ENCODE data around the gene NR6A1.

NR6A1 gene

DNA sequence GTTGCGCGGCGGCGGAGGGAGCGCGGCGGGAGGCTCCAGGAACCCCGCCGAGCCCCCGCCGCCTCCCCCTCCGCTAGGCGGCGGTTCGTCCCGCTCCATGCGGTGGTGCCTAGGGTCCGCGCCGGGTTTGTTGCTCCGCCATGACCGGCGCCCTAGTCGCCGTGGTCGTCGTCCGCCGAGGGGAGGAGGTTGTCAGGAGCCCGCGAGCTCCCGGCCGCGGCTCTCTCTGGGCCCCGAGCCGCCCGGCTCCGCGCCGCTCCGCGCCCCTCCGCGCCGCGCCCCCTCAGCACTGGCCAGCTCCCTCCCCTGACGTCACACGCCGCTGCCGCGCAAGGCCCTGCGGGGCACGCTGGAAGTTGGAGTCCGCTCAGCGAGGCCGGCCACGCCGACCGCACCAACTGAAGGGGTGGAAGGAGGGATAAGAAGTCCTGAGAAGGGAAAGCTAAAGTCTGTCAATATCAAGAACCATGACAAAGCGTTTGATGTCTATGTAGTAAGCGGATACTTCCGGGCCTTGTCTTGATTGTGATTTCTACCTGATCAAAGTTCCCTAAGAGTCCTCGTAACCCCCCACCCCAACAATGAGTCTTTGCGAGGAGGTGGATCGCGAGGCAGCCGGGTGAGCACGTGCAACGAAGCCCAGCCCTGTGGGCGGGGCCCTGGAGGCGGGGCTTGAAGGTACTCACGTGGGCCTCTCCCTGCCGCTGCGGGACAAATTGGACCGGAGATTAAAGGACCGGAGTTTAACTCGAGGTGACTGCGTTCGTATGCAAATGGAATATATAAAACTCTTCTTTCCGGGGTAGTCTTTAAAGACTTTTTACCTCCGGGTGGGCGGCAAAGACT, at the start of gene NR6A1:
TSS of gene NR6A1 (minus strand) at position 291 of the 846 bp plus-strand sequence.
- DNase-seq (ENCODE audit: low read depth in 1 of 2, low spot score in 1 of 2), result peak; percentile 85 to 94

DNA sequence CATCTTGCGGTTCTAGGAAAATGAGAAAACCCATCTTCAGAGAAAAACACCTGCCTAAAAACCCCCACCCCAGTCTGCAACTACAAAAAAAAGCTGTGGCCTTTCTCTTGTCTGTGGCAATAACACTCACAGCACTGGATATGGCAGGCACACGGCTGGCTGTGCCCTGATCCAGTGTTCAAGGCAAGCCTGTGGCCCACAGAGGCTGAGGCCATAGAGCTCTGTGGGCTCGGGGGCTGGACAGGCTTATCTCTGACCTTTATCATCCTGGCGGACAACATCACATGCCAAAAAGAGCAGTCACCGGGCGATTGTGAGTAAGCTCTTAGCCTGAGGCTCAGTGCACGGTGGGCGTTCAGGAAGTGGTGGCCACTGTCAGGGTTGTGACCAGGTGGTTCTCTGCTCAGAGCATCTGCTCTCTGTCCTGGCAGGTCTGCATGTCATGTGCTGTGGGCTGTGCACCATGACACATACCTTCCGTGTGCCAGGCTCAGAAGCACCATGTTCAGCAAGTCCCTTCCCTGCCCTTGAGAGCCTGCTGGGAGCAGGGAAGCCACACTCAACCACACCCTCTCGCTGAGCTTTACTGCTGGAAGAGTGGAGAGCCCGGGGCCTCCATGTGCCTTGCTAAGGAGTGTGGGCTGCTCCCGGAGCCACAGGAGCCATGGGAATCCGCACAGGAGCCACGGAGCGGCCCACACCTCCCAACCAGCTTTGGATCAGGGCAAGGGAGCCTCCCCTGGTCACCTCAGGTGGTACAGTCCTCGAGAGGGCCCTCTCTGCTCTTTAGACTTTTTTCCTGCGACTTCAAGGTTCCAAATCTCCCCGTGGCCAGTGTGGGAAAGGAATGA, 47.5 kb upstream of the NR6A1 start:
- no peak for DNase-seq (ENCODE audit: low read depth in 1 of 2, low spot score in 1 of 2)

DNA sequence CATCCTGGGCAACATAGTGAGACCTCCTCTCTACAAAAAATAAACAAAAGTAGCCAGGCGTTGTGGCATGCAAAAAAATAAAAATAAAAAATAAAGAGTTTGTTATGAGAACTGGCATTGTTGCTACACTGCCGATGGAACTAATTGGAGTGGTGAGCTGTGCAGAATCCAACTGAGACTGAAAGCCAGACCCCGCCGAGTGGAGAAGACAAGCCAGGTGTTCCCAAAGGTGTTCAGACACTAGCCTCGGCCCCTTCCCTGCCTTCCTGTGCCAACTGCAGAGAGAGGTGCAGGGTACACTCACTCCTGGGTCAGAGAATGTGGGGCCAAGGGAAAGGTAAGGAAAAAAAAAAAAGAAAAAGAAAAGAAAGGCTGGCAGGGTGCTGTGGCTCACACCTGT, 44.5 kb upstream of the NR6A1 start:
- no peak for DNase-seq (ENCODE audit: low read depth in 1 of 2, low spot score in 1 of 2)

DNA sequence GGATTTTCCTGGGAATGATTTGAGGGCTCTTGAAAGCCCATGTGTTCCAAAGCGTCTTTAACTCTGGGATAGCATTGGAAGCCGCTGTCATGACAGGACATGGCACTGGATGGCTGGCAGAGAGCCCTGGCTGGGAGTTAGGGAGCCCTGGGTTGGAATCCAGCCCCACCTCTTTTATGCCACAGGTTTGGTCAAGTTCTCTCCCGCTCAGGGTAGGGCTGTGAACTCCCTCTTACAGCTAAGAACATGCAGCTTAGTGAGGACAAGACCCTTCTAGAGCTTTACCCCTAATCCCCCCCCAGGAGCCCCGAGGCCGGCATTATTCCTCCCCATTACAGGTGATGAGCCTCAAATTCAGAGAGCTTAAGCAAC, 43.0 kb upstream of the NR6A1 start:
- no peak for DNase-seq (ENCODE audit: low read depth in 1 of 2, low spot score in 1 of 2)

DNA sequence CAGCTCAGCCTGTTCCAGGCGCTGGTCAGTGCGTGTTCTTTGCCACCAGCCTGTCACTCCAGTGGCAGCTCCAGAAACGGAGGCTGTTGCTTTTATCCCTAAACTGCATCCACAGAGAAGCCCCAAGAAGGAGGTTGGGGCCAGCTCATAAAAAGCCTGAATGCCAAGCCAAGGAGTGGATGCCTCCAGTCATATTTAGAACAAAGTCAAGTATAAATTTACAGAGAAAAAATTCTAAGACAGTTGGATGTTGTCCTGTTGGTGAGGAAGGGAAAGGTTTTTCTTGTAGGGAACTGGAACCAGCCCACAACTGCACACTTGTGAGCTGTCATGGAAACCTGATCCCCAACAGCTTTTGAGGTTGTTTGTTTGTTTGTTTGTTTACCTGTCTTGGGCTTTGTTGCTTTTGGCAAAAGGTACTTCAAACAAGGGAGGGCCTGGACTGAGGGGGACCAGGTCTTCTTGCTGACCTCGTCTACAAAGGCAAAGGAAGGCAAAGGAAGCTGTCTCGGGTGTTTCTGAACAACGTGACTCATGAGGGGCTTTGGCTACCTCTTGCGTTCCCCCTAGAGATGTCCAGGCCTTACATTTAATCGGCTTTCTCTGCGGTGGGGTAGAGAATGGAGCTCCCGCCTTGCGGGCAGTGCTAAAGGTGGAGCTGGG, 42.5 kb upstream of the NR6A1 start:
- DNase-seq (ENCODE audit: low read depth in 1 of 2, low spot score in 1 of 2), result no peak

DNA sequence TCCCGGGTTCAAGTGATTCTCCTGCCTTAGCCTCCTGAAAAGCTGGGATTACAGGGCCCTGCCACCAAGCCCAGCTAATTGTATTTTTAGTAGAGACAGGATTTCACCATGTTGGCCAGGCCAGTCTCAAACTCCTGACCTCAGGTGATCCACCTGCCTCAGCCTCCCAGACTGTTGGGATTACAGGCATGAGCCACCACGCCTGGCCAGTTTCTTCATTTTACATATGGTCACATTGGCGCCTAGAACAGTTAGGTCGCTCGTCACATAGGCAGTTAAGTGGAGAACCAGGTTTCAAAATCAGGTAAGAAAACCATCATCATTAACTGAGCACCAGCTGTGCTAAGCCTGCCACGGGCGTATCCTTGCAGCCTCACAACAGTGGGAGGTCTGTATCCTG, 41.9 kb upstream of the NR6A1 start:
- DNase-seq (ENCODE audit: low read depth in 1 of 2, low spot score in 1 of 2), result no peak

DNA sequence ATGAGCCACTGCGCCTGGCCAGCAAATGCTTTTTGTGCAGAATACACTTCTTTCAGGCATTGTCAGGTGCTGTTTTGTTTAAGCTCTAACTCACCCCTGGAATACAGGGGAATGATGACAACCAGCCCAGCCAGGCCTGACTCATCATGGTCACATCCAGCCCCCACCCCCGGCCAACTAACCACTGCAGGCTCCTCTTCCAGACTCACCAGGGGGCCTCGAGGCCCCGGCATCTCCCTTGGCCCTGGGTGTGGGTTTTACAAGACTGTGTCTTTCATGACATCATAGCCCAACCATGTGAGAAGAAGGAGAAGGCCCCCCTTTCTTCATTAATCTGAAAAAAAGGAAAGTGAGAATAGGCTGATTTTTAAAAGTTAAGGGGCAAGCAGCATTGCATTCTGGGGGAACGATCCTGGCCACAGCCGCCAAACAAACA, 41.3 kb upstream of the NR6A1 start:
- no peak for DNase-seq (ENCODE audit: low read depth in 1 of 2, low spot score in 1 of 2)

DNA sequence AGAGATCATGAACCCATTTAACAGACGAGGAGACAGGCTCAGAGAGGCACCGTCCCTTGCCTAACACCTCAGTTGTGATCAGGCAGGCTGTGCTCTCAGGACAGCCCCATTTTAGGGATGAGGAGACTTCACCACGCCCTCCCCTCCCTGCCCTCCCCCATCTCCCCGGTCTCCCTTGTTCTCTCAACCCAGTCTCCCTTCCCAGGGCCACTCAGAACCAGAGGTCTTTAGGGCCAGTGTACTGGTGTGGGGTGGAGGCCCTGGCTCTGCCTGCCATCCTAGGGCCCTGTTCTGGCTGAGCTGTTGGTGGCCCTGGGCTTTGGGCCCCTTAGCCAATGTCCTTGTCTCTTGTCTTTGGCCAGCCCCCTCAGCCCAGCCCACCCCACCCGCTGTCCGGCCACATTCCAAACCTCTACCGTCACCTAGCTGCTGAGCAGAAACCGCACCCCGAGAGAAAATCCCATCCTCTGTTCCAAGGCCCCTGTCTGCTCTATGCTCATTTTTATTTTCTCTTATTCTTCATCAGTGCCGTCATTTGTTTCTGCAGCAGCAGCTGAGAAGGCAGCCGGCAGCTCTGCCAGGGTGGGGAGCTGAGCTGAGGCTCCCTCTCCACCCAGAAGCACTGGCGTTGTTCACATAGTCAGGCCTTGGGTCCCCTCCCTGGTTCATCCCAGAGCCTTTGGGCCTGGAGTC, 39.7 kb upstream of the NR6A1 start:
- DNase-seq (ENCODE audit: low read depth in 1 of 2, low spot score in 1 of 2), result no peak

DNA sequence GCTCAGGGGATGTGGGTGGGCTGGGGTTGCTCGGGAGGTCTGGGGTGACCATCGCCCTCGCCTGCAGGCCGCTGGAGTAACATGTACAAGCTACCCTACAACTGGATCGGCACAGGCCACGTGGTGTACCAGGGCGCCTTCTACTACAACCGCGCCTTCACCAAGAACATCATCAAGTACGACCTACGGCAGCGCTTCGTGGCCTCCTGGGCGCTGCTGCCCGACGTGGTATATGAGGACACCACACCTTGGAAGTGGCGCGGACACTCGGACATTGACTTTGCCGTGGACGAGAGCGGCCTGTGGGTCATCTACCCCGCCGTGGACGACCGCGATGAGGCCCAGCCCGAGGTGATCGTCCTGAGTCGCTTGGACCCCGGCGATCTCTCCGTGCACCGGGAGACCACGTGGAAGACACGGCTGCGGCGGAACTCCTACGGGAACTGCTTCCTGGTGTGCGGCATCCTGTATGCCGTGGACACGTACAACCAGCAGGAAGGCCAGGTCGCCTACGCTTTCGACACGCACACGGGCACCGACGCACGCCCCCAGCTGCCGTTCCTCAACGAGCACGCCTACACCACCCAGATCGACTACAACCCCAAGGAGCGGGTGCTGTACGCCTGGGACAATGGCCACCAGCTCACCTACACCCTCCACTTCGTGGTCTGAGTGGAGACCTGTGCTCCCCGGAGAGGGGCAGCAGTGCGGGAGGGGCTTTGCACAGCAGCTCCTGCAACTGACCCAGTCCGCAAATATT, 38.8 kb upstream of the NR6A1 start:
- no peak for DNase-seq (ENCODE audit: low read depth in 1 of 2, low spot score in 1 of 2)

DNA sequence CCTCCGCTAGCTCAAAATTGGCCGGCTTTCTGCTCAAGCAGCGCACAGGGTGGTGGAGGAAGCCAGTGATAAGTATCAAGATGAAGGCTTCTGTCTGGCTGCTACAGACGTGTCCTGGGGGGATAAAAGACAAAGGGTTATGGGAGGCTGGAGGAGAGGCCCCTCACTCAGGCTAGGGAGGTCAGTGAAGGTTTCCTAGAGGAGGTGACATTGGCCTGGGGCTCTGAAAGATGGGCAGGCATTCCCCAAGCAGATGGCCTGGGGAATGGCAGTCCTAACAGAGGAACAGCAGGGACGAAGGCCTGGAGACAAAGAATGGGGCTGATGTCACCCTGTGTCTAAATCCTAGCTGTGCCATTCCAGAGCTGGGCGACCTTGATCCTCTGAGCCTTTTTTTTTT, 38.1 kb upstream of the NR6A1 start:
- DNase-seq (ENCODE audit: low read depth in 1 of 2, low spot score in 1 of 2), result no peak

DNA sequence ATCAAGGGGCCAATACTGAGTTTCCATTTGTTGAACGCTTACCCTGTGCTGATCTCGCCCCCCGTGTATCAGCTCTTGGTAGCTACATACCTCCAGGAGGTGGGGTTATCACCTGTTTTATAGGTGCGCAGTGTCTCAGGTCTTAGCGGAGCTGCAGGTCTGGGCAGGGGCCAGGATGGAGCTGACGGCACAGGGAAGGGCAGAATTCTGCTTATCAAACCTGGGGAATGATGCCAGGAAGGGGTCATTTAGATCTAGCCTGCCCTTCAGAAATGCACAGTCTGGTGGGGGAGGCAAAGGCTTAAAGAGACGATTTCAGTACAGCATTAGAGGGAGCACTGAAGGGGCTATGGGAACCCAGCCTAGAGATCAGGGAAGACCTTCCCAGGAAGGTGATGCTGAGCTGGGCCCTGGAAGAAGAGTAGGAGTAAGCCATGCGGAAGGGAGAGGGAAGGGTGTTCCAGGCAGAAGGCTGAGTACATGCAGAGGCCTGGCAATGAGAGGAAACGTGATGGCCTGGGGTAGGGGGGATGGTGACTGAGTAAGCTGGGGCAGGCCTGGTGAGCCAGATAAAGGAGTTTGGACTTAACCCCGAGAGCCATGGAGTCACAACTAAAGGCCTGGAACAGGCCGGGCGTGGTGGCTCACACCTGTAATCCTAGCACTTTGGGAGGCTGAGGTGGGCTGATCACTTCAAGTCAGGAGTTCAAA, 37.3 kb upstream of the NR6A1 start:
- DNase-seq (ENCODE audit: low read depth in 1 of 2, low spot score in 1 of 2), result no peak

DNA sequence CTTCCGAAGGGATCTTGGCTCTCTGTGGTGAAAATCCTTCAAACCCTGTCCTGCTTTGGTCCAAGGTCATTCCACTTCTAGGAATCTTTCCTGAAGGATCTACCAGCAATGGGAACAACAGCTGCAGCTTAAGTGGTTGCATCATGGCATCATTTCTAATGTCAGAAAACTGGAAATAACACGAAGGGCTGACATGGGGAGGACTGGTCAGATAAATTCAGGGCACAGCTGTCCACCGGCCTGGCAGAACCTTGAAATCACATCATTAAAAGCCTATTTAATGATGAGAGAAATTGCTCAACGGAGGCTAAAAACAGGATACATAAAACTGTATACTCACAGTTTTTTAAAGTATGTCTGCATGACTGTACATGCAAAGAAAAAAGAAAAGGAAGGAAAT, 34.1 kb upstream of the NR6A1 start:
- DNase-seq (ENCODE audit: low read depth in 1 of 2, low spot score in 1 of 2), result no peak

DNA sequence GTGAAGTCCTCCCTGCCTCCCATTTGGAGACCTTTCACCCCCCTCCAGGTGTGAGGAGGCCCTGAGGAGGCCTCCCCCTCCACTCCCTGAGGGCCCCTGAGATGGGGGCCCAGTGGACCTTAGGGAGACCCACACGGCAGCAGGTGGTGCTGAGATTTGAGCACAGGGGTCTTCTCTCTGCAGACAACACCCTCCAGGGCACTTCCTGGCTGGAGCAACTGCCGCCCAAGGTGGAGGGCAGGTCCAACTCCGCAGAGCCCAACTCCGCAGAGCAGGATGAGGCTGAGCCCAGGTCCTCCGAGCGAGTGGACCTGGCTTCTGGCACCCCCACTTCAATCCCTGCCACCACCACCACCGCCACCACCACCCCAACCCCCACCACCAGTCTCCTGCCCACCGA, 32.8 kb upstream of the NR6A1 start:
- no peak for DNase-seq (ENCODE audit: low read depth in 1 of 2, low spot score in 1 of 2)

DNA sequence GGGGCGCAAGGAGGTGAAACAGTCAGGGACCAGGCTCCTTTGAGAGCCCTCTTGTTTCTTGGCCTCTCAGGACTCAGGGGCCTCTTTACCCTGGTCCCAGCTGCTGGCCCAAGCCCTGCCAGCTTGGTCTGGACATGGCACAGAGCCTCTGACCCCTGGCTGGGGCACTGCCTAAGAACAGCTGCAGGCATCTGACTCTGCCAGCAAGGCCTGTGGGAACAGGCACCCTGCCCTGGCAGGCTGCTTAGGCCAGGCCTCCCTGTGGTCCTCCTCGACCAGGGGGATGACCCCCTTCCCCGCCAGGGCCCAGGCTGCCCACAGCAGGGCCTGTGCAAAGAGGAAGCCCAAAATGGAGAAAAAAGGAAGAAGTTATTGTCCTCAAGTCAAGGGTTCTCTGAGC, 31.3 kb upstream of the NR6A1 start:
- DNase-seq (ENCODE audit: low read depth in 1 of 2, low spot score in 1 of 2), result no peak

DNA sequence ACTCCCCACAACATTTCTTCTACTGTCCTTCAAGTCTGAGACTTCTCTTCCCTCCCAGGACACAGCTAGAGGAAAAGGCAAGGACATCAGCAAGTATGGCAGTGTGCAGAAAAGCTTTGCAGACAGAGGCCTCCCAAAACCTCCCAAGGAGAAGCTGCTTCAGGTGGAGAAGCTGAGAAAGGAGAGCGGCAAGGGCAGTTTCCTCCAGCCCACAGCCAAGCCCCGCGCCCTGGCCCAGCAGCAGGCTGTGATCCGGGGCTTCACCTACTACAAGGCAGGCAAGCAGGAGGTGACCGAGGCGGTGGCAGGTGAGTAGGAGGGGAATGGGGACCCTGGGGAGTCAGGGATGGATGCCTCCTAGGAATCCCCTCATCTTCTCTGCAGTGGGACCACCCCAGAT, 30.2 kb upstream of the NR6A1 start:
- no peak for DNase-seq (ENCODE audit: low read depth in 1 of 2, low spot score in 1 of 2)

DNA sequence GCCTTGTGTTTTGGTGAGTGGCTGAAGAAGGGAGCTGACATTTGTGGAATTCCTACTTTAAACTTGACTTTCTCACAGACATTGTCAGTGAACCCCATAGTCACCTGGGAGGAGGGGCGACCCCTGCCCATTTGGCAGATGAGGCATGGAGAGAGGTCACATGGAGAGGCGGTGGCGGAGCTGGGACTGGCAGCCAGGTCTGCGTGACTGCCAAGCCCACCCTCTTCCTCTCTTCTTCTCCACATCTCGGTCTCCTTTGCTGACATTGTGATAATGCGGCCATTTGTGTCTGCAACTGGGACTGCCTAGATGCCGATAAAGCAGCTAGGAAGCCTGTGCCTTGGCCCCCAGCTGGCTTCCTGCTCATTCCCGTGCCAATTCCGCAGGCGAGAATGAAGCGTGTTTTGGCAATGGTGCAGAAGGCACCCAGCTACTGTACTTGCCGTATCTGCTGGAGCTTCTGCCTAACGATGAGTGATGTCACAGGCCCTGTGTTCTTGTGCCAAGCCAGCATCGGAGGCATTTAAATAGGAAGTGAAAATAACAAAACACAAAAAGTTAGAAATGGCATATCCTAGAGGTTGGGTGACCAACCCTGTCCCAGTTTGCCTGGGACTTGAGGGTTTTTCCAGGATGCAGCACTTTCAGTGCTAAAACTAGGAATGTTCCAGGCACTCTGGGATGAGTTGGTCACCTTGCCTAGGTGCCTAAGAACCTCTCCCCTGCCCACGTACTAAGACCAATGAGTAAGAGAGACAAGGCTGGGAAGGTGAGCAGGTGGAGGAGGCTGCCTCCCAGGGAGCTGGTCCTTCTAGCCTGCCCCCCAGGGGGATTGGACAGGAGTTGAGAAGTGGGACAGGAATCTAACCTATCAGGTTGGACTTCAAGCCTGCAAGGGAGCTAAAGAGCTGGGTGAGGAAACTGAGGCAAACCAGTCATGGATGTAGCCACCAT, 29.5 kb upstream of the NR6A1 start:
- DNase-seq (ENCODE audit: low read depth in 1 of 2, low spot score in 1 of 2), result no peak

DNA sequence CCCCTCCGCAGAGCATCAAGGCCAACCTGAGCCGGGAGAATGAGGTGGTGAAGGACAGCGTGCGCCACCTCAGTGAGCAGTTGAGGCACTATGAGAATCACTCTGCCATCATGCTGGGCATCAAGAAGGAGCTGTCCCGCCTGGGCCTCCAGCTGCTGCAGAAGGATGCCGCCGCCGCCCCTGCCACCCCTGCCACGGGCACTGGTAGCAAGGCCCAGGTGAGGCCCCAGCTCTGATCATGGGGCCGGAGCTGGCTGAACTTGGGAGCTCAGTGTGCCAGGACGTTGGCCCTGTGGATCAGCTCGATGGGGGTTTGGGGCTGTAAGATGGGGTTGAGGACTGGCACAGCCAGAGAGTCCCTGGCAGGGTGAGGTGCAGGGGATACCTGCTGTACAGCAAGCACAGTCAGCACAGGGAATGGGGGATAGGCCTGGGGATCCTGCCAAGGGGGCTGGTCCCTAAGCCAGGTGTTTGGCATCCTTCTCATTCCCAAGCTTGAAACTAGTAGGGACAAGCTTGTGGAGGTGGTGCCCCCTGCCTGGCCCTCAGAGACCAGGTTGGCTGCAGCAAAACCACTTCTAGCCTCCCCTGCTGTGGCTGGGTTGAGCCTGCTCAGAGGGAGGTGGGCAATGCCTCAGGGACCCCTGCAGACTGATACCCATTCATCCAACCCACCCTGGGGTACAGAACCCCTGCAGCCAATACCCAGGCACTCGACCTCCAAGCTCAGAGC, 28.3 kb upstream of the NR6A1 start:
- no peak for DNase-seq (ENCODE audit: low read depth in 1 of 2, low spot score in 1 of 2)

All from stimulated activated CD4-positive, alpha-beta T cell treated with anti-CD3 and anti-CD28 coated beads, Interleukin-15, amount 100 ng/mL, for 1 hour (primary cell).